GM10847 (cell line): ENCODE data around the gene GSTA4.

Experiments used
- POLR2A ChIP-seq: IDR thresholded peaks from 2 replicates; pipeline ENCODE4 v1.6.1; 2011; ENCODE audit not compliant: insufficient read length; ENCODE audit errors: extremely low read depth

GSTA4 gene

DNA sequence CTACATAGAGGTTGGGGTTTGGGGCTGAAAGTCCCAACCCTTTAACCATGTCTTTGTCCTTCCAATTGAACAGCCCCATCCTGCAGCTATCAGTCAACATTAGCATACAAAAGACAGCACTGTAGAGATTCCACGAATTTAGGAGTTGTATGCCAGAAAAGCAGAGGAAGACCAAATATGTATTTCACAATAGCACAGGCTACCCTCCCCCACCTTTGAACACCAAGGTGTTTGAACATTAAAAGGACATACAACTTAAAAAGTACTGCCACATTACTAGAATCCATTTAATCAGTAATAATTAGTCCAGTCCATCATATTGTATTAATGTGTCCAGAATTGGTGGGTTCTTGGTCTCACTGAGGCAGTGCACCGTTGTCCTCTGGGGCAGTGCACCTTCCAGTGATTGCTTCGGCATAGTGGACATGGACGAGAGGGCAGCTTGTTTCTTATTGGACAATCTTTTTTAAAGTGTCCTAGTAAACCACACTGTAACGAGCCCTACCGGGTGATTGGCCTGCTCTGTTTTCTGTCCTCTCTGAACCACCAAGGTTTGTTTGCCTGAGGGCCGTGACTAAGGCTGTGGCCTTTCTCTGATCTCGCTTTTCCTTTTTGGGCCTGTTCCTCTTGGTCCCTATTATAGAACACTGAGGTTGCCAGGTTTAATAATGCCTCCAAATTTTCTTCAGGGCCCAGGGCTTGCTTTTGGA, 36.4 kb downstream of the GSTA4 start:
- no peak for TF ChIP-seq POLR2A

DNA sequence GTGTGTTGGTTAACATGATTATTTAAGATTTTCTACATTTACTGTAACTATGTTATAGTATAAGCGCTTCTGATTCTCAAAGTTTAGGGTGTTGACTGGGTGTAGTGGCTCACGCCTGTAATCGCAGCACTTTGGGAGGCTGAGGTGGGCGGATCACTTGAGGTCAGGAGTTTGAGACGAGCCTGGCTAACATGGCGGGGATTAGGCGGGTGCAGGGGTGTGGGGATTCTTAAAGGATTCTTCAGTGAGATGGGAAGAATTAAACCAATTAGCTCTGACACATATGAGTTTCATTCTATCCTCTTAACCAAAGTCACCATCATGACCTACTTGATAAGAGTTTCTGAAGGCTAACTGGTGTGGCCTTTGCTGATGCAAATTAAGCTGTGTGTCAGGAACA, 39.2 kb downstream of the GSTA4 start:
- TF ChIP-seq POLR2A = no peak

DNA sequence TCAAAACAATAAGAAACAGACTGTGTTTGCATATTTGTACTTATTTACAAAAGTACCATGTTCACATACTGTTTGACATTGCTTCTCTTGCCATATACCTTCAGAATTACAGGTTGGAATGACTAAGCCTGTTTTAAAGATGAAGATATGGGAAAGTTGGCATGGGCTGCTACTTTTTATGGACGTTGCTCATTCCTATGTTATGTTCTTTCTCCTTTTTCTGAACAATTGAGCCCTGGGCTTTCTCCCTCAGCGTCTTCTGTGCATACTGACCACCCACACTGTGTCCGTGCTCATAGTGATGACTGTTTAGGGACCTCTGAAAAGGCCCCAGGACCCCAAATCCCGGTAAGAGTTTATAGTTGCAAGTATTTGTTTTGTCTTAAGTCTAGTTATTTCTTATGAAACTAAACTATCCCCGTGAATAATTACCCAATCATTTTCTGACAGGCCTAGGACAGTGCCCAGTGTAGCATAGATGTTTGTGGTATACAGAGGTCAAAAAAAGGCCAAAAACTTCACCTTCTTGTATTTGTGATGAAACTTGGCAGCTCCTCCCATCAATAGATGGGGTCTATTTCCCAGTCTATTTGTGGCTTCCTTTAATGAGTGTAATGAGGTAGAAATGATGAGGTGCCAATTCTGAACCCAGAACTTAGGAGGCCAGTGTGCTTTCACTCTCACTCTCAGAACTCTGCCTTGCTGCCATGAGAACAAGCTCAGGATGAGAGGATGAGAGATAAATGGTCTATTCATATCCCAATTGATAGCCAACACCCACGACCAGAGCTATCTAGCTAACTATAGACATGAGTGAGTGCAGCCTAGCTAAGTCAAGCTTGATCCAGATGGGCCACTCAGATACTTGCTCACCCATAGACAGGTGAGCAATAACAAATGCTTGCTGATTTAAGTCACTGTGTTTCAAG, 40.9 kb downstream of the GSTA4 start:
- no peak for TF ChIP-seq POLR2A

DNA sequence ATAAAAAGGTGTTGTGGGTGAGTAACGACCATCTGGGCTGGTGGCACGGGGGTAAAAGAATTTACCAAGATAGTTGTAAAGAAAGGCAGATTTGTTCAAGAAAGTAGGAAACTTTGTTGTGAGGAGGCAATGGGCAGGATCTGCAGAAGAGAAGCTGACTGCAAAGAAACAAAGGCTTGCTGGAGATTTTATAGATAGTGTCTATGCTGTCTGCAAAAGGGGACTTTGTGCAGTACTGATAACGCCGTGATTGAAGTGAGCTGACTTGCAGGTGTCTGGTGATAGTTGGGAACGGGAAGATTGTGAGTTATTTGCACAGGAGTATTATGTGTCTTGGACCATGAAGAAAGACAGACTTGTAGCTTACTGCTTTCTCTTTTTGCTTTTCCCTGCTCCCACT, 48.8 kb downstream of the GSTA4 start:
- TF ChIP-seq POLR2A = no peak

DNA sequence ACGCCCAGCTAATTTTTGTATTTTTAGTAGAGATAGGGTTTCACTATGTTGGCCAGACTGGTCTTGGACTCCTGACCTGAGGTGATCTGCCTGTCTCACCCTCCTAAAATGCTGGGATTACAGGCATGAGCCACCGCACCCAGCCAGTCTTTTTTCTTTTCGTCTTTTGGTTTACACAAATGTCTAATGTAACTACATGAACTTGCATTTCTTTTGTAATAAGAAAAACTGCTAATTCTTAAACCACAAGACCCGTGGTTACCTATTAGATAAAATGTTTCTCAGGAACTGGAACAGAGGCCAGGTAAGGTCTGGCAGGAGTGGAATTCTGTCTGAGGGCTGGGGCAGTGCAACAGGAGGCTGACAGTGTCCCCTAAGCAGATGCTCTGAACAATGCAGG, 52.9 kb downstream of the GSTA4 start:
- no peak for TF ChIP-seq POLR2A

DNA sequence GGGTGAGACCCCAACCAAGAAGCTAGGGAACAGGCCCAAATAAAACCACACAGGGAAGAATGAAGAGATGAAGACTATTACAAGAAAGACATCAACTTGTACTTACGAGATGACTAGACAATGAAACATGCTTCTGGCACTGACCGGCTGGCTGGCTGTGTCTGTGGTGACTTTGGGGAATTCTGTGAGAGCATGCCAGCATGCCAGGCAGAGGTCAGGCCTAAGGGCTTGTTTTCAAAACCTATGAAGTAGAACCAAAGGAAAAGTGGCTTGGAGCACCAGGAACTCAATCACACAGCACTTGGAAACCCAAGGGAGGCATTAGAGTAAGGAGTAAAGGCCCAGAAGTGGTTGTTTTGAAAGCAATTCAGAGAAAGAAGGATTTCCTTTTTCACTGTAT, 57.2 kb downstream of the GSTA4 start:
- TF ChIP-seq POLR2A = no peak

DNA sequence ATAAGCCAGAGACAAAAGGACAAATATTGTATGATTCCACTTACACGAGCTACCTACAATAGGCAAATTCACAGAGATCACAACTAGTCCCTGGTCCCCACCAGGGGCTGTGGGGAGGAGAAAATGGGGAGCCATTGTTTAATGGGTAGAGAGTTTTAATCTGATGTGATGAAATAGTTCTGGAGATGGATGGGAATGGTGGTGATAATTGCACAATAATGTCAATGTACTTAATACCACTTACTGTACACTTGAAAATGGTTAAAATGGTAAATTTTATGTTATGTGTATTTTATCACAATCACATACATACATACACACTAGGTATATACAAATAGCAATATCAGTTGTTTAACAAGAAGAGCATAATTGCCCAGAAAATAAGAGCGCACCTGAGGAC, 61.3 kb downstream of the GSTA4 start:
- no peak for TF ChIP-seq POLR2A

DNA sequence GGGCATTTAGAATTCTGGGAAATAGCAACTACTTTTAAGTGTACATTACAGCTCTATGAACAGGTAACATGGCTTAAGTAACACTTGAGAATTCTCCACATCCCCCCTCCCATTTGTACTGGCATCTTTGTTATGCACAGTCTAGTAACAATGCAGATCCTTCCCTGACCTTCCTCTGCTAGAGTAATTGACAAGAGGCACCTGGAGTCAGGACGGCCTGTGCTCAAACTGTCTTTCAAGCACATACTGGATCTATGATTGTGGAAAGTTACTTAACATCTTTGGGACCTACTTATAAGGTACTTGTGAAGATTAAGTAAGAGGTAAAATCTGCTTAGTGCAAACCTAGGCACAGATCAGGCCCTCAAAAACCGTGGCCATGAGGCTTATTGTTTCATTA, 63.7 kb downstream of the GSTA4 start:
- no peak for TF ChIP-seq POLR2A

DNA sequence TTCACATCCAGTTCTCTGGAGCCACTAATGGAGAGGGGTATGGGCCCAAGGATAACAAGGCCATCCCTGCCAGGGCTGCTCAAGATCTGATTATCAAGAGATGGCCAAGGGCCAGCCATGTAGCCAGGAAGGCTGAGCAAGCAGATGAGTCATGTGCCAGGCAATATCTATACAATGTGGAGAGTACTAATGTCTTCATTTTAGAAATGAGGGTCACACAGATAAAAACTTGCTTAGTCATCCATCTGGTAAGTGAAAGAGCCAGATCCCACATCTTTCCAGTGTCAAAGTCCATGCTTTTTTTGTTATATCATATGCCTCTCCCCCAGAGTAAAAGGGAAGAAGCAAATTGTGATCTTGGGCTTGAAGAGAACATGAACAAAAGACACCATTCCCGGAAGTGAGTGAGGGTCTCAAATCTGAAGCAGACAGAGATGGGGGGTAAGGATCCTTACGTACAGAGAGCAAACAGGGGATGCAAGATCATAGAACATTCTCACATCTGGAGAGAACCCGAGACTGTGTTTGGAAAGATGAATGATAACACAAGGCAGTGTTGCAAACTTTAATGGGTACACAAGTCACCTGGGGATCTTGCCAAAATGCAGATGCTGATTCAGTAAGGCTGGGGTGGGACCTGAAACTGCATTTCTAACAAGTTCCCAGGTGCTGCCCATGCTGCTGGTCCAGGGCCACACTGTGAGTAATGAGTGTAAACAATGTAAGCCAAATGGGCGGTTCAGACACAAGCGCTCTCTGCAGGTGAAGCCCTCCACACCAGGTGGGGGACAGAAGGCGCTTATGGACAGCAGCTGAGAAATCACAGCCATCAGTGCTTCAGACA, 65.5 kb downstream of the GSTA4 start:
- TF ChIP-seq POLR2A = no peak
